ENCODE measurements around the gene TIMP1. TPM values are rescaled to one million over a fixed set of nuclear protein-coding genes. Genes with fewer than 3 reads are reported as not detected.

Gene TIMP1
- total RNA-seq, 1 donor, result 331 TPM

GRCh38 chrX:47578692-47579091 is 3.5 kb upstream of the TIMP1 start:
- no peak for DNase-seq (ENCODE audit: low read depth)
- no peak for TF ChIP-seq CTCF (IDR thresholded peaks at IDR 0.05; ENCODE audit: insufficient read depth, low read depth, low read length)

GRCh38 chrX:47579537-47579936 is 2.7 kb upstream of the TIMP1 start:
- H3K4me3 ChIP-seq (ENCODE audit: low read depth, low read length), result no peak overlapping the region
- no peak for TF ChIP-seq CTCF (IDR thresholded peaks at IDR 0.05; ENCODE audit: insufficient read depth, low read depth, low read length)
- DNase-seq (ENCODE audit: low read depth), result peak; percentile 85

More at GRCh38 chrX:47578692-47579091, 3.5 kb upstream of the TIMP1 start:
- no peak overlapping the region for H3K4me3 ChIP-seq (ENCODE audit: low read depth, low read length)

GRCh38 chrX:47583240-47583861 is 1.1 kb downstream of the TIMP1 start:
- no peak for TF ChIP-seq CTCF (IDR thresholded peaks at IDR 0.05; ENCODE audit: insufficient read depth, low read depth, low read length)
- H3K4me3 ChIP-seq (ENCODE audit: low read depth, low read length), result peak overlapping the region; percentile 76

GRCh38 chrX:47584714-47585113 is 2.5 kb downstream of the TIMP1 start:
- DNase-seq (ENCODE audit: low read depth), result no peak
- H3K4me3 ChIP-seq (ENCODE audit: low read depth, low read length), result peak overlapping the region; percentile 76

More at GRCh38 chrX:47583240-47583861, 1.1 kb downstream of the TIMP1 start:
- DNase-seq (ENCODE audit: low read depth), result no peak

GRCh38 chrX:47585273-47585672 is 3.0 kb downstream of the TIMP1 start:
- no peak for DNase-seq (ENCODE audit: low read depth)
- peak overlapping the region; percentile 76 for H3K4me3 ChIP-seq (ENCODE audit: low read depth, low read length)
- TF ChIP-seq CTCF (IDR thresholded peaks at IDR 0.05; ENCODE audit: insufficient read depth, low read depth, low read length), result no peak

More at GRCh38 chrX:47584714-47585113, 2.5 kb downstream of the TIMP1 start:
- TF ChIP-seq CTCF (IDR thresholded peaks at IDR 0.05; ENCODE audit: insufficient read depth, low read depth, low read length), result no peak

GRCh38 chrX:47586043-47586787 is 4.0 kb downstream of the TIMP1 start:
- DNase-seq (ENCODE audit: low read depth), result no peak
- no peak for TF ChIP-seq CTCF (IDR thresholded peaks at IDR 0.05; ENCODE audit: insufficient read depth, low read depth, low read length)
- no peak overlapping the region for H3K4me3 ChIP-seq (ENCODE audit: low read depth, low read length)
